Endothelial cell of umbilical vein (primary cell): ENCODE data around the gene DNAJB8. TPM values are rescaled to one million over a fixed set of nuclear protein-coding genes. Genes with fewer than 3 reads are reported as not detected.

Experiments
- BruUV-seq: library from RNA; stranded (reverse); fragments of 400-500 nt; replicated peaks from 2 replicates; lab custom pipeline; 2021; lab: Mats Ljungman, UMichigan
- CTCF ChIA-PET: fragments of 300-600, 350-600 bp; sonication (Branson Sonifier 250); formaldehyde crosslinking; loops from one replicate; lab custom pipeline; 2021; ENCODE audit warnings: antibody characterized with exemption, inconsistent platforms; lab: Charles Lee
- POLR2A ChIA-PET: fragments of 300-600, 350-600 bp; sonication (Branson Sonifier 250); formaldehyde crosslinking; loops from one replicate; lab custom pipeline; 2021; ENCODE audit warnings: antibody characterized with exemption, inconsistent platforms; lab: Charles Lee
- DNase-seq: peaks from one replicate; pipeline ENCODE4 v3.0.0-alpha.2; 2011; ENCODE audit warnings: low read depth, low spot score
- FAIRE-seq: peaks from 2 replicates; lab custom pipeline; 2011; peaks lifted over from hg19 to GRCh38; lab: Jason Lieb, UNC
- H2AFZ ChIP-seq: 2 replicates; pipeline ENCODE4 v1.6.0; 2012; ENCODE audit warnings: low read depth, low read length, control low read depth, inconsistent platforms
- H3K27ac ChIP-seq: 2 replicates; pipeline ENCODE4 v1.5.1; 2011; ENCODE audit warnings: low read depth, mild to moderate bottlenecking, control low read depth, low read length, moderate library complexity; ENCODE audit not compliant: insufficient read depth
- H3K27me3 ChIP-seq, 2 experiments: 2 replicates each; pipeline versions ENCODE4 v1.6.0 to v1.6.1; 2011; ENCODE audit warnings: low read length in 2 of 2, mixed read lengths in 1 of 2; ENCODE audit not compliant: control insufficient read depth in 2 of 2, insufficient read depth in 2 of 2
- H3K36me3 ChIP-seq, 2 experiments: 2 replicates in 1 of 2; 3 replicates in 1 of 2; pipeline ENCODE4 v1.5.1; 2011; ENCODE audit warnings: low read length in 2 of 2, mild to moderate bottlenecking in 1 of 2, moderate library complexity in 1 of 2; ENCODE audit not compliant: control insufficient read depth in 2 of 2, insufficient read depth in 2 of 2; ENCODE audit errors: extremely low read depth in 1 of 2
- H3K4me1 ChIP-seq: 3 replicates; pipeline ENCODE4 v1.5.1; 2011; ENCODE audit warnings: mild to moderate bottlenecking, low read length; ENCODE audit not compliant: control insufficient read depth, insufficient read depth; ENCODE audit errors: extremely low read depth
- H3K4me2 ChIP-seq: 2 replicates; pipeline ENCODE4 v1.6.1; 2011; ENCODE audit warnings: low read length, control low read depth, mixed read lengths; ENCODE audit not compliant: insufficient read depth
- H3K4me3 ChIP-seq, 3 experiments: fragments of 200-600 bp in 1 of 3; sonication (generic), shearing (Covaris generic) in 1 of 3; replicated peaks in 1 of 3; 2 replicates each; pipeline ENCODE4 v1.5.1; 2011 to 2016; ENCODE audit warnings: control low read depth in 3 of 3, low read length in 3 of 3, mild to moderate bottlenecking in 2 of 3, inconsistent platforms in 1 of 3, low read depth in 1 of 3, moderate library complexity in 1 of 3; ENCODE audit not compliant: insufficient read depth in 1 of 3
- H3K79me2 ChIP-seq: 2 replicates; pipeline ENCODE4 v1.6.0; 2012; ENCODE audit warnings: low read length, inconsistent platforms; ENCODE audit not compliant: control insufficient read depth, insufficient read depth
- H3K9ac ChIP-seq: replicated peaks from 2 replicates; pipeline ENCODE3; 2011; ENCODE audit warnings: low read length, control low read depth; ENCODE audit not compliant: insufficient read depth; ENCODE audit errors: extremely low read depth
- H3K9me1 ChIP-seq: replicated peaks from 3 replicates; pipeline ENCODE4 v1.6.0; 2011; ENCODE audit warnings: mild to moderate bottlenecking, low read length; ENCODE audit not compliant: control insufficient read depth, insufficient read depth; ENCODE audit errors: extremely low read depth
- H3K9me3 ChIP-seq: replicated peaks from 2 replicates; pipeline ENCODE4 v1.5.1; 2012; ENCODE audit warnings: low read length, inconsistent platforms; ENCODE audit not compliant: control insufficient read depth, insufficient read depth
- H4K20me1 ChIP-seq: replicated peaks from 2 replicates; pipeline ENCODE3; 2011; ENCODE audit warnings: mild to moderate bottlenecking, low read length; ENCODE audit not compliant: control insufficient read depth, insufficient read depth; ENCODE audit errors: extremely low read depth
- CTCF ChIP-seq, 2 donors: IDR thresholded peaks; 1 replicate in 1 of 2; 2 replicates in 1 of 2; pipeline ENCODE4 v1.5.1; 2011; ENCODE audit warnings: low read length in 2 of 2, mild to moderate bottlenecking in 2 of 2, moderate library complexity in 2 of 2, control low read depth in 1 of 2, inconsistent platforms in 1 of 2, low read depth in 1 of 2; ENCODE audit not compliant: insufficient read depth in 1 of 2; ENCODE audit errors: extremely low read depth in 1 of 2
- EZH2 ChIP-seq: IDR thresholded peaks from 2 replicates; pipeline ENCODE4 v1.6.1; 2012; ENCODE audit warnings: borderline replicate concordance, low read depth, mild to moderate bottlenecking, moderate library complexity, low read length, inconsistent platforms; ENCODE audit not compliant: severe bottlenecking
- FOS ChIP-seq: IDR thresholded peaks from 2 replicates; pipeline ENCODE4 v1.6.1; 2011; ENCODE audit warnings: mild to moderate bottlenecking, low read length, moderate library complexity, borderline replicate concordance; ENCODE audit not compliant: insufficient read depth
- GATA2 ChIP-seq: IDR thresholded peaks from 2 replicates; pipeline ENCODE4 v1.7.0; 2011; ENCODE audit warnings: low read depth, mild to moderate bottlenecking, moderate library complexity, mixed read lengths, low read length; ENCODE audit not compliant: insufficient read length, insufficient read depth
- JUN ChIP-seq: IDR thresholded peaks from 2 replicates; pipeline ENCODE4 v1.6.1; 2011; ENCODE audit warnings: borderline replicate concordance, low read depth; ENCODE audit not compliant: insufficient read length, insufficient read depth
- MAX ChIP-seq: IDR thresholded peaks from 2 replicates; pipeline ENCODE4 v1.6.1; 2011; ENCODE audit not compliant: insufficient read depth, insufficient read length
- MYC ChIP-seq: IDR thresholded peaks from one replicate; pipeline ENCODE4 v1.6.1; 2011; ENCODE audit warnings: mild to moderate bottlenecking, low read depth, low read length
- POLR2A ChIP-seq: IDR thresholded peaks from 2 replicates; pipeline ENCODE4 v1.6.1; 2012; ENCODE audit warnings: low read depth, mild to moderate bottlenecking, control low read depth, low read length
- POLR2AphosphoS5 ChIP-seq: IDR thresholded peaks from 2 replicates; pipeline ENCODE4 v1.6.1; 2012; ENCODE audit warnings: low read depth, mild to moderate bottlenecking, control low read depth, low read length, moderate library complexity; ENCODE audit not compliant: insufficient read depth
- dilution Hi-C: fragments of 300-500 bp; cut with MboI; formaldehyde crosslinking; loops from one replicate; pipeline ENCODE4 v1.15.0; 2019; ENCODE audit warnings: low sequenced_read_pairs; ENCODE audit not compliant: extremely low pct_ligation_motif_present
- intact Hi-C: fragments of 100-400 bp; cut with micrococcal nuclease; formaldehyde crosslinking; loops from one replicate; pipeline ENCODE4 v1.10.0; 2022
- polyA plus RNA-seq, 4 experiments: library from polyadenylated mRNA; depleted of rRNA in 3 of 4; stranded (reverse) in 3 of 4; unstranded in 1 of 4; fragments of >200 nt; gene quantifications; 2 replicates each; pipeline versions ENCODE4 v1.2.1 to v1.2.3, GENCODE V29; 2011 to 2012; ENCODE audit warnings: missing spikeins in 1 of 4
- total RNA-seq: library from RNA; stranded (reverse); gene quantifications from 2 replicates; pipeline ENCODE4 v1.2.3, GENCODE V29; 2021

DNAJB8 gene
- total and polyA plus RNA-seq, 2 donors (not counting 3 experiments of a cell fraction or from before 2014, with no cell fraction given), result not detected

- ChIA-PET CTCF (interaction anchor here (1.0 kb wide), 1 partner anchor 72 kb away, joined by 3 read pairs; no protein-coding TSS in a partner anchor), POLR2A (no interaction called here)
- H4K20me1 ChIP-seq, result no peaks in the 10 kb centered on the region
- DNase-seq, result no peak
- no peaks in the 10 kb centered on the region for H3K9me1 ChIP-seq
- no peak overlapping the region for H2AFZ ChIP-seq
- H3K27me3 ChIP-seq, result no peaks in the 10 kb centered on the region
- no peak overlapping the region for H3K9ac ChIP-seq
- no peak overlapping the region for H3K4me2 ChIP-seq
- dilution Hi-C loops, result no loop called here
- no peaks in the 10 kb centered on the region for H3K36me3 ChIP-seq
- no peaks in the 10 kb centered on the region for H3K9me3 ChIP-seq
- intact Hi-C loops, result no loop called here
- FAIRE-seq, result no peak
- H3K4me3 ChIP-seq, result no peak overlapping the region
- no peaks in the 10 kb centered on the region for H3K79me2 ChIP-seq
- no peak for TF ChIP-seq MYC
- no peak for TF ChIP-seq POLR2A
- TF ChIP-seq EZH2, result no peak
- no peak for TF ChIP-seq JUN
- TF ChIP-seq MAX, result no peak
- TF ChIP-seq CTCF (IDR thresholded peaks at IDR 0.05; ENCODE audit: extremely low read depth in 1 of 2, insufficient read depth in 1 of 2, low read depth in 1 of 2, low read length in 2 of 2), result no peak
- TF ChIP-seq POLR2AphosphoS5, result no peak
- no peak for TF ChIP-seq GATA2
- no peak for TF ChIP-seq FOS
- H3K27ac ChIP-seq, result no peak overlapping the region
- peaks cover 13% of the 10 kb centered on the region for H3K4me1 ChIP-seq
- no TSS peak for BruUV-seq
These were observed 34.7 kb upstream of the DNAJB8 start for GRCh38 chr3:128501431-128501830.
